PC-3 (cell line): ENCODE results near the gene DNAJC10.

Source experiments
- CTCF ChIP-seq: fragments of 300-600 bp; sonication (generic); conservative IDR thresholded peaks from 2 replicates; pipeline ENCODE4 v1.5.1; 2017; ENCODE audit warnings: antibody characterized with exemption, low read depth, mild to moderate bottlenecking, low read length
- EZH2 ChIP-seq: fragments of 300-600 bp; sonication (generic); IDR thresholded peaks from one replicate; pipeline ENCODE4 v1.6.1; 2017; ENCODE audit warnings: antibody characterized with exemption, mild to moderate bottlenecking, low read length; ENCODE audit not compliant: unreplicated experiment

- TF ChIP-seq CTCF (no peak), EZH2 (no peak)
These were observed 117.2 kb downstream of the DNAJC10 start for GRCh38 chr2:182833084-182833854.
